HG02642 (cell line): ENCODE data around the gene HOXC13.

Experiments
- ATAC-seq: cut with Tn5 transposase; IDR thresholded peaks from one replicate; pipeline ENCODE4 v1.9.1; 2021; ENCODE audit warnings: mild to moderate bottlenecking; ENCODE audit not compliant: unreplicated experiment, poor library complexity

Gene HOXC13

DNA sequence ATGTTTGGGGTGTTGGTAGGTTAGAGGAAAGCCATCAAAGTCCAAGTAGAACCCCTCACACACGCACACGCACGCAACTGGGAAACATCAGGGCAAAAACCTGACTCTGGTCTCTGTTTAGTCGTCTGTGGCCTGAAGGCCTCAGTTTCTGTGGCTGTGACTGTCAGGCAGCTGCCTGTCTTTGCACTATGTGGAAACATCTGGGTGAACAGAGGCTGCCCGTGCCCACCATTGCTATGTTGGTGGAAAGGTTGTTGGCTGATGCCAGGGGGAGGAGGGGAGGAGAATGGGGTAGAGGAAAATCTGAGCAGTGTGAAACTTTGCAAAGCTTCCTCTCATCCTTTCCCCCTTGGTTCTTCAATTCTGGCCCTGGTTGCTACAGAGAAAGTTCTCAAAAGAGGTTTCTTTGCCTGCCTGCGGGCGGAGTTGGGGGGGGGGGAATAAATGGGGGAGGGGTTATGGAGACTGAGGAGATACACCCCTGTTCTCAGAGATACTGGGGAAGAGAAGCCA, 53.8 kb downstream of the HOXC13 start:
- no peak for ATAC-seq

GRCh38 chr12:53993162-53994008, 54.8 kb downstream of the HOXC13 start:
- no peak for ATAC-seq

DNA sequence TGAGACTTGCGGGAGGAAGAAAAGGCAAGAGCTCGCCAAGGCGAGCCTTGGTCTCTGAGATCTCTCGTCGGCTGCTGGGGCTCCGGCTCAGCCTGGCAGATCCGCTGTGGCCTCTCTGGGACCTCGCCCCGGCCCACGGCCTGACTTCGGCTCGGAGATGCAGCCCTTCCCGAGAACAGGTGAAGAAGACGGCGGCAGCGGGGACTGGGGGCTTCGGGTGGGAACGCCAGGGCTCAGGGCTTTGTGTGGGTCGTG, 55.3 kb downstream of the HOXC13 start:
- no peak for ATAC-seq

- ATAC-seq = no peak
Measured at GRCh38 chr12:53994264-53995001, 55.8 kb downstream of the HOXC13 start.

DNA sequence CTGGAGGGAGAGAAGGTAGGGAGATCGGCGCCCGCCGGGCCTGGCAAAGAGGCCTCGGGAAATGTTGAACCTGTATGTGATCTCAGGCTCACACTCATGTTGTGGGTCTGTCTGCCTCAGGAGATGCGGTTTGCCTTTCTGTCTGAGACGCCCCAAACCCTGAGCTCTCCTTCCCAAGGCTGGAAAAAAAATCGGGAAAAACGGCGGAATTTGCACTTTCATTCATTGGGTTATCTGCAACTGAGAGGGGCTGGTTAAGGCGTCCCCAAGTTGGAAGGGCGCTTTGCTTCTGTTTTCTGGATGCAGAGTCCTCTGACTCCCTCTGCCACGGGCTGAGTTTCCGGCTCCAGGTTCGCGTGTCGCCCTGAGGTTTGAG, 56.4 kb downstream of the HOXC13 start:
- no peak for ATAC-seq

GRCh38 chr12:53995378-53996239, 57.0 kb downstream of the HOXC13 start:
- no peak for ATAC-seq
